Smooth muscle cell (in vitro differentiated cells): ENCODE measurements around the gene WIPI1. TPM values are rescaled to one million over a fixed set of nuclear protein-coding genes. Genes with fewer than 3 reads are reported as not detected.

Source experiments
- DNase-seq: peaks from one replicate; lab custom pipeline; 2025; ENCODE audit not compliant: unreplicated experiment; lab: John Stamatoyannopoulos, UW
- H2AFZ ChIP-seq: fragments of 200-600 bp; sonication (generic); 2 replicates; pipeline ENCODE4 v1.6.0; 2016; ENCODE audit warnings: antibody characterized with exemption, low read depth, mild to moderate bottlenecking
- H3F3A ChIP-seq: fragments of 200-600 bp; sonication (generic); 2 replicates; pipeline ENCODE4 v1.6.0; 2017; ENCODE audit warnings: antibody characterized with exemption, low read depth
- H3K27ac ChIP-seq: fragments of 200-600 bp; sonication (generic); 2 replicates; pipeline ENCODE4 v1.5.1; 2016; ENCODE audit warnings: low read depth, mild to moderate bottlenecking
- H3K27me3 ChIP-seq: fragments of 200-600 bp; sonication (generic); 2 replicates; pipeline ENCODE4 v1.6.1; 2016; ENCODE audit warnings: low read depth, mild to moderate bottlenecking
- H3K36me3 ChIP-seq: fragments of 200-600 bp; sonication (generic); 2 replicates; pipeline ENCODE4 v1.5.1; 2016; ENCODE audit warnings: low read depth
- H3K4me1 ChIP-seq: fragments of 200-600 bp; sonication (generic); 2 replicates; pipeline ENCODE4 v1.5.1; 2016; ENCODE audit warnings: low read depth
- H3K4me2 ChIP-seq: fragments of 200-600 bp; sonication (generic); 2 replicates; pipeline ENCODE4 v1.6.0; 2016; ENCODE audit warnings: mild to moderate bottlenecking
- H3K4me3 ChIP-seq: fragments of 200-600 bp; sonication (generic); 2 replicates; pipeline ENCODE4 v1.5.1; 2016; ENCODE audit warnings: mild to moderate bottlenecking
- H3K79me2 ChIP-seq: fragments of 200-600 bp; sonication (generic); 2 replicates; pipeline ENCODE4 v1.6.0; 2016; ENCODE audit warnings: low read depth, mild to moderate bottlenecking
- H3K9ac ChIP-seq: fragments of 200-600 bp; sonication (generic); 2 replicates; pipeline ENCODE4 v1.6.0; 2016; ENCODE audit warnings: low read depth
- H3K9me3 ChIP-seq: fragments of 200-600 bp; sonication (generic); replicated peaks from 2 replicates; pipeline ENCODE4 v1.5.1; 2016; ENCODE audit warnings: low read depth
- H4K20me1 ChIP-seq: fragments of 200-600 bp; sonication (generic); 2 replicates; pipeline ENCODE4 v1.6.0; 2016; ENCODE audit warnings: low read depth
- CTCF ChIP-seq: fragments of 200-600 bp; sonication (generic); IDR thresholded peaks from 2 replicates; pipeline ENCODE4 v1.5.1; 2017; ENCODE audit warnings: borderline replicate concordance, mild to moderate bottlenecking, antibody characterized with exemption; ENCODE audit not compliant: insufficient read depth, poor library complexity, severe bottlenecking
- WGBS: methylation state at CpG from one replicate; pipeline ENCODE4 v1.1.7; 2016; ENCODE audit warnings: low lambda C conversion rate; 5-methylcytosine and 5-hydroxymethylcytosine counted together
- polyA plus RNA-seq: library from polyadenylated mRNA; unstranded; fragments of >200 nt; fragmentation: Nextera tagmentation; extraction: Ambion mirVana; gene quantifications from 2 replicates; pipeline ENCODE4 v1.2.1, GENCODE V29; 2016
- total RNA-seq: library from RNA; depleted of rRNA; stranded (reverse); fragments of >200 nt; gene quantifications from 2 replicates; pipeline ENCODE4 v1.2.3, GENCODE V29; 2014

WIPI1 gene
- 177 and 196 TPM in 2 replicates for total RNA-seq
- 169 and 188 TPM in 2 replicates for polyA plus RNA-seq

GRCh38 chr17:68457168-68457538 is at the start of gene WIPI1:
TSS of gene WIPI1 (minus strand) at chr17:68457496. CDS start at chr17:68457421, 75 bp downstream.
- 2% methylated on average over 26 of the region's 39 CpGs for WGBS
- H3F3A ChIP-seq = peaks cover 19% of the 10 kb centered on the region
- DNase-seq = peak; percentile 89
- no peaks in the 10 kb centered on the region for H3K9me3 ChIP-seq
- H3K9ac ChIP-seq = peak within 1 kb of the TSS; percentile 96
- peaks cover 36% of the 10 kb centered on the region for H3K79me2 ChIP-seq
- H3K4me1 ChIP-seq = no peaks in the 10 kb centered on the region
- TF ChIP-seq CTCF = no peak
- H2AFZ ChIP-seq = peak within 1 kb of the TSS; percentile 22
- peak within 1 kb of the TSS; percentile 94 for H3K27ac ChIP-seq
- peak within 1 kb of the TSS; percentile 83 for H3K4me2 ChIP-seq
- peak within 1 kb of the TSS; percentile 89 for H3K4me3 ChIP-seq
- H3K36me3 ChIP-seq = no peaks in the 10 kb centered on the region
- H4K20me1 ChIP-seq = peaks cover 42% of the 10 kb centered on the region
- no peaks in the 10 kb centered on the region for H3K27me3 ChIP-seq

- H2AFZ ChIP-seq = no peak overlapping the region
- H3K9ac ChIP-seq = no peak overlapping the region
- H3K4me3 ChIP-seq = no peak overlapping the region
- H3K79me2 ChIP-seq = no peaks in the 10 kb centered on the region
- H3K36me3 ChIP-seq = no peaks in the 10 kb centered on the region
- no peak for TF ChIP-seq CTCF
- H3F3A ChIP-seq = peaks cover 9% of the 10 kb centered on the region
- no peaks in the 10 kb centered on the region for H3K9me3 ChIP-seq
- H3K27me3 ChIP-seq = no peaks in the 10 kb centered on the region
- H3K4me1 ChIP-seq = peaks cover 8% of the 10 kb centered on the region
- WGBS = 96% methylated on average over 1 of the region's 1 CpG
- no peak for DNase-seq
- H3K27ac ChIP-seq = no peak overlapping the region
- no peak overlapping the region for H3K4me2 ChIP-seq
- no peaks in the 10 kb centered on the region for H4K20me1 ChIP-seq
Observed at GRCh38 chr17:68505951-68506350, 48.7 kb upstream of the WIPI1 start.

GRCh38 chr17:68501074-68501473 is 43.8 kb upstream of the WIPI1 start:
- TF ChIP-seq CTCF = no peak
- H3K36me3 ChIP-seq = no peaks in the 10 kb centered on the region
- no peaks in the 10 kb centered on the region for H4K20me1 ChIP-seq
- H3F3A ChIP-seq = no peaks in the 10 kb centered on the region
- H3K4me2 ChIP-seq = no peak overlapping the region
- H3K9me3 ChIP-seq = no peaks in the 10 kb centered on the region
- H3K9ac ChIP-seq = no peak overlapping the region
- H2AFZ ChIP-seq = no peak overlapping the region
- no peak for DNase-seq
- no peaks in the 10 kb centered on the region for H3K4me1 ChIP-seq
- no peaks in the 10 kb centered on the region for H3K79me2 ChIP-seq
- no peaks in the 10 kb centered on the region for H3K27me3 ChIP-seq
- no peak overlapping the region for H3K4me3 ChIP-seq
- WGBS = 75% methylated on average over 3 of the region's 3 CpGs
- H3K27ac ChIP-seq = no peak overlapping the region

GRCh38 chr17:68499587-68499986 is 42.3 kb upstream of the WIPI1 start:
- Histone ChIP-seq H3F3A (no peaks in the 10 kb centered on the region), H3K4me3 (no peak overlapping the region), H3K4me1 (no peaks in the 10 kb centered on the region), H4K20me1 (no peaks in the 10 kb centered on the region), H2AFZ (no peak overlapping the region), H3K27ac (no peak overlapping the region), H3K79me2 (no peaks in the 10 kb centered on the region), H3K27me3 (no peaks in the 10 kb centered on the region), H3K9ac (no peak overlapping the region), H3K36me3 (no peaks in the 10 kb centered on the region), H3K9me3 (no peaks in the 10 kb centered on the region), H3K4me2 (no peak overlapping the region)
- 87% methylated on average over 5 of the region's 5 CpGs for WGBS
- TF ChIP-seq CTCF = no peak
- no peak for DNase-seq
